Measurements from ENCODE around the gene KCNAB1.

The KCNAB1 gene

GRCh38 chr3:156445117-156446090 lies 325.0 kb downstream of the KCNAB1 start:
- no peak for TF ChIP-seq CTCF (IDR thresholded peaks at IDR 0.05; ENCODE audit: control extremely low read depth, extremely low read depth, low read depth, missing control alignments)
- CTCF ChIA-PET, result no interaction called here
- DNase-seq (ENCODE audit: extremely low spot score), result no peak
- POLR2A ChIA-PET, result no interaction called here

GRCh38 chr3:156448300-156448699 lies 327.9 kb downstream of the KCNAB1 start:
- CTCF ChIA-PET, result interaction anchor here (1.0 to 3.9 kb wide), 5 partner anchors 31 to 296 kb away, joined by 3 to 35 read pairs (median 6); no protein-coding TSS in a partner anchor

GRCh38 chr3:156449710-156450574 lies 329.6 kb downstream of the KCNAB1 start:
- ChIA-PET POLR2A (no interaction called here), CTCF (interaction anchor here (0.7 to 3.9 kb wide), 41 partner anchors 8 to 769 kb away, joined by 3 to 35 read pairs (median 3); no protein-coding TSS in a partner anchor)
- peak; percentile 56 for TF ChIP-seq CTCF (IDR thresholded peaks at IDR 0.05; ENCODE audit: control extremely low read depth, extremely low read depth, low read depth, missing control alignments)
- peak; percentile 40 for DNase-seq (ENCODE audit: extremely low spot score)

More at GRCh38 chr3:156448300-156448699, 327.9 kb downstream of the KCNAB1 start:
- POLR2A ChIA-PET, result no interaction called here
- peak; percentile 37 for TF ChIP-seq CTCF (IDR thresholded peaks at IDR 0.05; ENCODE audit: control extremely low read depth, extremely low read depth, low read depth, missing control alignments)
- peak; percentile 29 for DNase-seq (ENCODE audit: extremely low spot score)

- POLR2A ChIA-PET, result no interaction called here
- no peak for DNase-seq (ENCODE audit: extremely low spot score)
- CTCF ChIA-PET, result interaction anchor here (1.3 kb wide), 2 partner anchors 13 to 297 kb away, joined by 3 to 6 read pairs; no protein-coding TSS in a partner anchor
- no peak for TF ChIP-seq CTCF (IDR thresholded peaks at IDR 0.05; ENCODE audit: control extremely low read depth, extremely low read depth, low read depth, missing control alignments)
These were observed 335.5 kb downstream of the KCNAB1 start for GRCh38 chr3:156455839-156456238.

- CTCF ChIA-PET, result interaction anchor here (1.0 to 1.3 kb wide), 4 partner anchors 9 to 298 kb away, joined by 3 to 6 read pairs (median 4); no protein-coding TSS in a partner anchor
- POLR2A ChIA-PET, result no interaction called here
- no peak for DNase-seq (ENCODE audit: extremely low spot score)
- TF ChIP-seq CTCF (IDR thresholded peaks at IDR 0.05; ENCODE audit: control extremely low read depth, extremely low read depth, low read depth, missing control alignments), result no peak
These were observed 336.4 kb downstream of the KCNAB1 start for GRCh38 chr3:156456771-156457224.

- ChIA-PET POLR2A (no interaction called here), CTCF (interaction anchor here (1.2 to 1.4 kb wide), 3 partner anchors 9 to 76 kb away, joined by 3 to 5 read pairs (median 3); no protein-coding TSS in a partner anchor)
- no peak for DNase-seq (ENCODE audit: extremely low spot score)
- TF ChIP-seq CTCF (IDR thresholded peaks at IDR 0.05; ENCODE audit: control extremely low read depth, extremely low read depth, low read depth, missing control alignments), result no peak
These were observed 339.1 kb downstream of the KCNAB1 start for GRCh38 chr3:156459434-156459833.

Measured in GM10248 (cell line).